H54 (cell line): ENCODE results near the gene ZFYVE19.

Experiments used
- DNase-seq: peaks from one replicate; pipeline ENCODE4 v3.0.0; 2011; ENCODE audit warnings: low spot score, mixed read lengths; ENCODE audit not compliant: insufficient read length
- FAIRE-seq: peaks from 3 replicates; lab custom pipeline; 2011; peaks lifted over from hg19 to GRCh38; lab: Jason Lieb, UNC
- POLR2A ChIP-seq: IDR thresholded peaks from 2 replicates; pipeline ENCODE4 v1.6.1; 2011; ENCODE audit warnings: low read depth, mild to moderate bottlenecking, low read length

The ZFYVE19 gene

DNA sequence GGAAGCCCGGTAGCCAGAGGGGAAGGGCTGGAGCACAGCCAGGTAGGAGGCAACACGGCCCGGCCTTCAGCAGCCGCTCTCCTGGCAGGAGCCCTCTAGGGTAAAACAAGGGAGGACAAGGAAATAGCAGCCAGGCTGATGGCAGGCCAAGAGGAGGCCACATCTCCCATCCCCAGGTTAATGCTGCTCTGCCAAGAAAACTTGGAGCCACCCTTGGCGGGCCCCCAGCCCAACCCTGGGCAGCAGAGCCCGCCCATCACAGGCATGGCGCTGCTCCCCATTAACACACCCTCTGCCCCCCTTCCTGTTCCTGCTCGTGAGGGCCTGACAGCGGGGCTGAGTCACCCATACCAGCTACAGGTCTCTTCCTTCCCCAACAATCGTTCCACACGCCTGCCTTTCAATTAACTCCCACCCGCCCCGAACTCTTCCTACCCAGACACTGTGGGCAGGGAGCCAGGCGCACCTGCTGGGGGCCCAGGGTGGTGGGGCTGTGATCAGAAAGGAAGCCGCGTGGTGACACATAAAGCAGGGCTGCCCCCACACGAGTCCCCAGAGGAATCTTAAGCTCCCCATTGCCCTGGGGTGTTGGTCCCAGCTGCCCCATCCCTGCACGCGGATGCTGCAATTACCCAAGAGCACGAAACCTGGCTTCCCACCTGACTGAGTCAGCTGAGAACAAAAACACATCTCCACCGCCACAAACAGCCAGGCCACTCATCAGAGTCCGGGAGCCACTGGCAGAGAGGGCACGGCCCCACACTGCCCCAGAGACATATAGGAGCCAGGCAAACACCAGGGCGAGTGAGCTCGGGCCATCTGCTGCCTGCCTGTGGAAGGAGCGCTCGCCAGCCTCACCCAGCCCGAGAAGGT is 37.4 kb upstream of the ZFYVE19 start, which contains the start of gene C15orf62:
Gene C15orf62, plus strand, starts transcription at position 707 of the 873 bp plus-strand sequence. CDS start 516 bp downstream, outside the sequence.
- no peak for TF ChIP-seq POLR2A
- FAIRE-seq (peak; percentile 53), DNase-seq (peak; percentile 88)

- no peak for TF ChIP-seq POLR2A
- DNase-seq (no peak), FAIRE-seq (no peak)
These were observed 36.7 kb upstream of the ZFYVE19 start for GRCh38 chr15:40770147-40770721.

DNA sequence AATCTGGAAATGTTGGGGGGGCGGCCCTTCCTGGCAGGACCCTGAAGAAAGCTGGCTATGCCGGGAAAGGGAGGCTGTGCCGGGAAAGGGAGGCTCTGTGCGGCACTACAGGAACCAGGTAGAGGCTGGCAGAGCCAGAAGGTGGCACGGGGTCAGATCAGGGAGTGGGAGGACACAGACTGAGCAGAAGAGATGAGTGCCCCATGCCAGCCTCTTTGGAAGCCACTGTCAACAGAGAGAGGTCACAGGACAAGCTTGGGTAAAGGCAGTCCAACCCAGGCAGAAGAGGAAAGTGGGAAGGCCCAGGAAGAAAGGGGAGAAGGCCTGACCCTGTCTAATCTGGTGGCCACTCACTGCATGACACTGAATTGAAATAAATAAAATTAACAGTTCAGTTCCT is 35.6 kb upstream of the ZFYVE19 start:
- DNase-seq (no peak), FAIRE-seq (no peak)
- no peak for TF ChIP-seq POLR2A

DNA sequence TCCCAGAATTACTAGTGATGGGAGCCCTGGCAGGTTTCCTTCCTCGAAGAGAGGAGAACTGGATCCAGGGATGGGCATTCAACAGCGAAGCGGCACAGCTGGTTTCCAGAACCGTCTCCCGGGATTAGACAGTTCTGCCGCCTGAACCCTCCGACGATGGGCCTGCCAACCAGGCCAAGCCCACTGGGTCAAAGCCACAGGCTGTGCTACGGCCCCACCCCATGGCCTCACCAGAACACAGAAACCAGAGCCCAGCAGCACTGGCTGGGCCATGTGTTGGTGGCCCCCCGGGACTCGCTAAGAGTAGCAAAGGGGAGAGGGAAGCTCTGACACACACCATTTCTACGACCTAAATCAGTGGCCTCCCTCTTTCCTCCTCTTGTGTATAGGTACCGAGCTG is 34.9 kb upstream of the ZFYVE19 start:
- DNase-seq (no peak), FAIRE-seq (no peak)
- TF ChIP-seq POLR2A = no peak

DNA sequence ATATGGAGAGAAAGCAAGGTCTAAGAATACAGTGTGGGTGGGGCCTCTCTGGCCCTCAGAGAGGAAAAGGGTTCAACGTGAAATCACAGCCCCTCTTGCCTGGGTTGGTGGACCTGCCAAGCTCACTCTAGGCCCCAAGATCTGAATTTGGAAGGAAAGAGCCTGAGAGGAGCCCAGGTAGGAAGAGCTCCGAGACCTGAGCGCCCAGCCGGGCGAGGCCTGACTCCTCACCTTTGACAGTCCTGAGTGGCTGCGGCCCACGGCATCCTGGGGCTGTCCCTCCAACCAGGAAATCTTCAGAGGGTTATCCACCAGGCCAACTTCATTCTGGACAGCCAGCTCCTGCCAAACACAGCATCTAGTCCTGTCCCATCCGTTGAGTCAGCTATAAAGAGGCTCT is 33.4 kb upstream of the ZFYVE19 start:
- TF ChIP-seq POLR2A = no peak
- no peak for FAIRE-seq
- DNase-seq = no peak

- no peak for FAIRE-seq
- DNase-seq = no peak
- TF ChIP-seq POLR2A = no peak
These were observed 33.0 kb upstream of the ZFYVE19 start for GRCh38 chr15:40773902-40774301.

- no peak for TF ChIP-seq POLR2A
- DNase-seq (no peak), FAIRE-seq (no peak)
These were observed 31.9 kb upstream of the ZFYVE19 start for GRCh38 chr15:40775007-40775406.

DNA sequence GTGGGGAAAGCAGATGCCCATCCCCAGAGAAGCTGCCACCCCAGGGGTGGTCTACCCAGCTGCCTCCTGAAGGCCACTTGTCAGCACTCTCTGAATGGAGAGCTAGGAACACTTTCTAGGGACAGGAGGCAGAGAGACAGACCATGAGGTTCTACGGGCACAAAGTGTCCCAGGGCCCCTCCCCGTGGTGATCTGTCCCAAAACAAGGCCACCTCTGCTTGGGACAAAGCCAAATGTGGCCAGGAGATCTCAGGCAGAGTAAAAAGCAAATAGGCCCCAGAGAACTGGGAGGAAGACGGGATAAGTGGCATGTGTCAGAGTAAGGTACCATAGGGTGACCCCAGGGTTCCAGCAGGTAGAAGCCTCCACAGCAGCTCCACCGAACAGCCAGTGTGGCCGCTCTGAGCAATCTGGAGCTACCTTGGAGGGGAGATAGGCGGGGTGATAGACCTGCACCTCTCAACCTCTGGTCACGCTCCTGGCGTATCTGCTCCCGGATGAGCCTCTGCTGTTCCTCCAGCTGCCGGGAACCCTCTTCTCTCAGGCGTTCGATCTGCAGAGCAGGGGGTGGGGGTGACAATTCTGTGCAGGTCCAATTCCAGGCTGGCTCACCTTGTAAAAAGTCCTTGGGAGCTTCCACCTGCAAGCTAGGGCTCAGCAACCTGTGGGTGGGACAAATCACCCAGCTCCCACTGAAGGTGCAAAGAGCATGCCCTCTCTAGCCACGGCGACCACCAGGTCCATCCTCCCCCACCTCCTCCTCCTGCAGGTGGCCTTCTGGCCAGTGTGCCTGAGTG is 31.0 kb upstream of the ZFYVE19 start:
- no peak for TF ChIP-seq POLR2A
- FAIRE-seq (no peak), DNase-seq (no peak)

GRCh38 chr15:40776537-40777141 is 30.2 kb upstream of the ZFYVE19 start:
- FAIRE-seq (peak; percentile 94), DNase-seq (peak; percentile 77)
- TF ChIP-seq POLR2A = no peak

- TF ChIP-seq POLR2A = no peak
- FAIRE-seq (no peak), DNase-seq (no peak)
These were observed 24.2 kb upstream of the ZFYVE19 start for GRCh38 chr15:40782609-40783227.

- no peak for TF ChIP-seq POLR2A
- no peak for DNase-seq
- no peak for FAIRE-seq
These were observed 21.7 kb upstream of the ZFYVE19 start for GRCh38 chr15:40785164-40785563.

- TF ChIP-seq POLR2A = no peak
- DNase-seq (no peak), FAIRE-seq (no peak)
These were observed 21.1 kb upstream of the ZFYVE19 start for GRCh38 chr15:40785814-40786213.

DNA sequence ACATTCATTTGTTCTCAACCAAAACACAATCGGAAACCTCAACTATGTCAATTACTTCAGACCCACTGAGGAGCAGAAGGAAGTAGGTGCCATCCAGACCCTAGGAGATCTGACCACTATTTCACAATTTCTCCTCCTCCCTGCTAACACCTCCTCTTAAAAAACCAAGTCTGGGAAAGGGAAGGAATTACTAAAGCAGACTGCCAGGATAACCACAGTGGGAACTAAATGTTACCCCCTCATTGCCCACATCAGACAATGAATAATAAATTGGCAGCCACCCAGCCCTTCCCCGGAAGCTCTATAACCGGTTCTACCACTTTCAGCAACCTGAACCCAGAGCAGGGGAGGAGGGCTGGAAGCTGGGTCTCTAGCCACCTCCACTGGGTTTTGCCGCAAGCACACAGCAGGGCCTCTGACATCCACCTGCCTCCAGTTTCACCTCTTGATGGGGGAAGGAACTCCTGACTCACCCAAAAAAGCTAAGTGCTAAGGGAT is 19.5 kb upstream of the ZFYVE19 start:
- FAIRE-seq (peak; percentile 89), DNase-seq (no peak)
- TF ChIP-seq POLR2A = no peak
